Right kidney (tissue), 9 donors: Measurements from ENCODE around the gene FIG4.
A peak's percentile ranks its signal among the peaks of the same experiment; 100 is the strongest.

Experiments used
- DNase-seq: peaks from one replicate; pipeline ENCODE4 v3.0.0-alpha.2; 2016
- long read RNA-seq, 8 donors: transcript quantifications; one replicate each; lab custom pipeline, GENCODE V29; 2026

Gene FIG4
- long read RNA-seq, donor 1, partial matches to known transcripts, result 13 of 15 reads
- long read RNA-seq, donor 1, other reads (novel, unspliced or antisense), result 0 of 15 reads
- long read RNA-seq, donor 2, partial matches to known transcripts, result 0 of 2 reads
- long read RNA-seq, donor 2, other reads (novel, unspliced or antisense), result 0 of 2 reads
- long read RNA-seq, donor 3, partial matches to known transcripts, result 0 of 1 reads
- long read RNA-seq, donor 3, other reads (novel, unspliced or antisense), result 0 of 1 reads
- long read RNA-seq, donor 4, transcript FIG4-201 (23 exons, 3,011 nt), result major isoform, 5 of 15 reads
- long read RNA-seq, donor 4, partial matches to known transcripts, result 10 of 15 reads
- long read RNA-seq, donor 4, other reads (novel, unspliced or antisense), result 0 of 15 reads
- long read RNA-seq, donor 5, partial matches to known transcripts, result 12 of 14 reads
- long read RNA-seq, donor 5, other reads (novel, unspliced or antisense), result 0 of 14 reads
- long read RNA-seq, donor 6, partial matches to known transcripts, result 9 of 13 reads
- long read RNA-seq, donor 6, other reads (novel, unspliced or antisense), result 0 of 13 reads
- long read RNA-seq, donor 7, transcript FIG4-201 (23 exons, 3,011 nt), result major isoform, 5 of 21 reads
- long read RNA-seq, donor 7, partial matches to known transcripts, result 16 of 21 reads
- long read RNA-seq, donor 7, other reads (novel, unspliced or antisense), result 0 of 21 reads
- long read RNA-seq, donor 8, partial matches to known transcripts, result 8 of 12 reads
- long read RNA-seq, donor 8, other reads (novel, unspliced or antisense), result 0 of 12 reads

DNA sequence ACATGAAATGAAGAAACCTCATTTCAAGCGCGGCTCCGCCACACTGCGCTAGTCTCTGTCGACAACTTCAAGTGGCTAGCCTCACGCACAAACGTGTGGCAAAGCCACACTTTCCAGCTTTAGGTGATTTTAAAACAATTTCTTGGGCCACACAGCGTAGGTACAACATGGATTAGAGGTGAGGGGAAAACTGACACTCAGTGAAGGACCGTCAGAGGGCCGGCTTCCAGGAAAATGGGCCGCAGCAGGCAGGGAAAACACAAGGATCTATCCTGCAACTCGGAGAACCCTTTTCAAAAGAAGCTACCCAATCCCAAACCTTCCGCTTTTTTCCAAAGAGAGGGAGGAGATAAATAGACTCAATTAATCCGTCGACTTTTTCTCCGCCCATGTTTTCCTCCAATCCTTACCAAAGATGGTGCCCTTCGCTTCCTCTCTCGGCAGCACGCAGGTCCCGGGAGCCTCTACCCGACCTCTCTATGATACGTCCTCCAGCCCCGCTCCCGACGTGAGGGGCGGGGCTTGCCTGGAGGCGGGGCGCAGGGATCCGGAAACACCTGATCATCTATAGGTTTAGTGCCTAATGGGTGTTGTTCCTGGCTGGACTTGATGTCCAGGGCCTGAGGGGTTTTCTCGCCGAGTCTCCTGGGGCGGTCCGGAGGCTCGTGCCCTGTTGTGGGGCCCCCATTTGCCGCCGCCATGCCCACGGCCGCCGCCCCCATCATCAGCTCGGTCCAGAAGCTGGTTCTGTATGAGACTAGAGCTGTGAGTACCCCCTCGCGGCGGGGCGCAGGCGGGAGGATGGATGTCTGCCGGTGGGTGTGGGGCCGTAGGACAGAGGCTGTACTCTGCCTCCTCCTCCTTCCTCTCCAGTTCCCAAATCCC is at the start of gene FIG4, which contains the start of gene AK9:
Gene FIG4 (plus strand): TSS at position 560 of the 885 bp plus-strand sequence. CDS start 140 bp downstream, at position 700.
Gene AK9 (minus strand): TSS at position 466 of the 885 bp plus-strand sequence. CDS start 15,457 bp downstream, outside the sequence.
- peak; percentile 88 for DNase-seq

DNA sequence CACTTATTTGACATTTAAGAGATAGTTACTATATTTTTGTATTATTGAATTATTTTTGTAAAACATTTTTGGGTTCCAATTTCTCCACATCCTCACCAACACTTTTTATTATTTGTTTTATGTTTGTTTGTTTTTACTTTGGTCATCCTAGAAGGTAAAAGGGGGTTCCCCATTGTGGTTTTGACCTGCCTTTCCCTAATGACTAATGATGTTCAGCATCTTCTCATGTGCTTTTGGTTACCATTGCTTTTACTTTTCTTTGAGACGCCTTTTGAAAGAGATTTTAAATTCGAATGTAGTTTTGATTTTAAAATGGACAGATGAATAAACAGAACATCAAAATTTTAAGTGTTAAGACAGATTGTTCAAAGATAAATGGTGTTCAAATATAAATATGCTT is 47.0 kb upstream of the FIG4 start:
- no peak for DNase-seq

DNA sequence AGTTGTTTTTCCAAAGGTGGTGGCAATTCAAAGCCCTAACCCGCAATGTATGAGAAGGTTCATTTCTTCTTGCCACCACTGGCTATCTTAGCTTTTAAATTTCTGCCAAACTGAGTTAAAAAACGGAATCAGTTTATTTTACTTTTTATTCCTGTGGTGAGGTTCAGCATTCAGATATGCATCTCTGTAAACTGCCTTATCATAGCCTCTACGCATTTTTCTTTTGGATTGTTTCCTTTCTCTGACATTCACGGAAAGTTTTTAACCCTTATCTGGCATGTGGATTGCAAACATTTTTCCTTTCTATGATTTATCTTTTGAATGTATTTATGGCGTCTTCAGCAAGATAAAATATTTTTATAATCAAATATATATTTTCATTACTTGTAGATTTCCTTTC is 37.8 kb upstream of the FIG4 start:
- no peak for DNase-seq

DNA sequence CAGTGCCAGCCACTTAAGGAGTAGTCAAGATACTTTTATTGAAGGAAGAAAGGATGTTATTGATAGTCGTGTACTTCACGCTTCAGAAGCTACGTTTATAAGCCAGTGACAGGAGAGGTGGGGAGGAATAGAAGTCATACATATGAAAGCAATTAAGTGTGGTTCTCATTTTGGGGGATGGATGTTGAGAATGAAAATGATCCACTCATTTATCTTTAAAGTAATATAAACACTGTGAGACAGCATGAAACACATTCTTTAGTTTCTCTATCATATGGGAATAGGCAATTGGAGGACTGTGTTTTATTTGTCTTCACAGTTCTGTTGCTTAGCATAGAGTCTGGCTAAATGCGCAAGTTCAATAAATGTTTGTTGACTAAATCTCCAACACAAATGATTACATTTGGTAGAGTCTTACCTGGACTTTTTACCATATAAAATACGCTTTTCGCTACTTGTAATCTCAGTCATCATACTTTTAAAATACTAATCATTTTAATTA is 35.3 kb upstream of the FIG4 start:
- DNase-seq, result no peak

DNA sequence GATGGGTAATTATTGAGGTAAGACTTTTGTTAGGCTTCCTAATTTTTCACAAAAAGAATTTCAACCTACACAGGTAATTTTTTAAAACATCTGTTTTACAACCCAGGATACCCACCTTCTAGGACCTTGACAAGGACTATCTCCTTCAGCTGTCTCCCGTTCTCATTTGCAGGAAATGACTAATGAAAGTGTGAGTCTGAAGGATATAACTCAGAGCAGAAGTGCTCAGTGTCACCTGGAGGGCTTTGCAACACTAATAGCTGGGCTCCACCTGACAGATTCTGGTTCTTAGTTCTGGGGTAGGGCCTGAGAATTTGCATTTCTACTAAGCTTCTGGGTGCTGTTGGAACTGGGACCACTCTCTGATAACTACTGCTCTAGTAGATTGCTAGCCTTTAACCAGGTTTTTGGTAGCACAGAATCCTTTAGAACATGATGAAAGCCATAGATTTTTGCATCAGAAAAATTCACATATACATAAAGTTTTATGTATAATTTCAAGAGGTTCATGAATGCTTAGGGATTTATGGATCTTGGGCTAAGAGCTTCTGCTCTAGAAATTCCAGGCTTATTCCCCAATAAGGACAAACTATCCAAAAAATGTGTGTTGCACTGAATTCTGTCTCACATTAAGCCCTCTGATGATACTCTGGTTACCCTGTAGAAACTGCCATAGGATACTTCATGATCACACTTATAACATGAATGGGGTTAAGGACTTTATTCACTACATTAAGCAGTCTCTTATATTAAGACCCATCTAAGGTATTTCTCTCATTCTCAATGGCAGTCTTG is 30.4 kb upstream of the FIG4 start:
- no peak for DNase-seq

DNA sequence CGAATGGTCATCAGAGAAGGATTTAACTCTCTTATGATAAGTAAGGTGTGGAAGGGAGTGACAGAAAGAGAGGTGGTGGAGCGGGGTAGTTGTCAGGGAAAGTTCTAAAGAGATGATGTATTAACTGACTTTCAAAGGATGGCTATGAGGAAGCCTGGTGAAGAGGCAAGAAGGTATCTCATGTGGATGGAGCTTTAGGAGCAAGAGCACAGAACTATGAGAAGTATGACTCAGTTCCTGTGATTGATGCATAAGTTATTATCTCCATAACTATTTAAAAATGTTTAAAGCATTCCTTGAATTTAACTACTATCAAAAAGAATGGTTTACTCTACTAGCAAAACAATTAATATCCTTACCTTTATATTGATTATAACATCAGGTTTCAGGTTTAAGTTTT is 28.9 kb upstream of the FIG4 start:
- no peak for DNase-seq

DNA sequence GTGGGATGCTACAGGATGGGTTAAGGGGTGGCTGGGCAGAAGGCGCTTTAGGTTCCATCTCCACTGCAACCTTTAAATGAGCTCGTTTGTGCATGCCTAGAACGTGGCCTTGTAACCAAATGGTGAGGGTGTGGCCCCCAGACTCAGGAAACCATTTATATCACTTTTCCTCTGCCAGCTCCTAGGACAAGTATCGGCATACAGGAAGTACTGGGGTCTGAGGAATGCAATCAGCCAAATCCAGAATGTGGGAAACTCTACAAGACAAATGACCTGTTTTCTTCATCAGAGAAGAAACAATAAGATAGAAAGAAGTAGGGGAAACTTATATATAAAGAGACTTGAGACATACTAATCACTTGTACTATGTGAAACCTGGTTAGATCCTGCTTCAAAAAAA is 21.3 kb upstream of the FIG4 start:
- no peak for DNase-seq

DNA sequence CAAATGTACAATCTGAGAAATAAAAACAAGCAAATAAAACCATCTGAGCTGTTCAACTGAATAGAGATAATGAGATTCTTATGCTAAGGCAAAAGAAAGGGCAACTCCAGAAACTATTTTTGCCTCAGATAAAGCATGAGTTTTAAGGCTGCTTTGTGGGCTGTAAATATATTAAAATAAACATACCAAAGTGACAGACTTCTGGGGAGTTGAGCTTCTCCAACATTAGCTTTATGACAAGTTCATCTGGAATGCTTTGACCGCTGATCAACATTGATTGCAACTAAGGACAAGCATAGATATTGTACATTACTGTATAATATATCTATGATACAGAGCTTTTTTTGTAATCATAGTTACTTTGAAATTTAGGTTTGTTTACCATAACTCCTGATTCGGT is 19.4 kb upstream of the FIG4 start:
- no peak for DNase-seq

DNA sequence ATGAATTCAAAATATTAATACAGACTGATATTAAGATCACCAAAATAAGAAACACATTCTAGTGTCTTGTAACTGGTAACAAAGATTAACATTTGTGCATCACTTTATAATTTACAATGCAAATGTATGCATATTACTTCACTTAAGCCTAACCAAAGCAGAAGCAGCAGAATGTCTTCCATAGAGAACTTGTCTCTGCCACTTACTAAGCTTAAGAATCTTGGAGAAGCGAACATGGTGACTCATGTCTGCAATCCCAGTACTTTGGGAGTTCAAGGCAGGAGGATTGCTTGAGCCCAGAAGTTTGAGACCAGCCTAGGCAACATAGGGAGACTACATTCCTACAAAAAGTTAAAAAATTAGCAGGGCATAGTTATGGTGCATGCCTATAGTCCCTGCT is 18.9 kb upstream of the FIG4 start:
- no peak for DNase-seq

DNA sequence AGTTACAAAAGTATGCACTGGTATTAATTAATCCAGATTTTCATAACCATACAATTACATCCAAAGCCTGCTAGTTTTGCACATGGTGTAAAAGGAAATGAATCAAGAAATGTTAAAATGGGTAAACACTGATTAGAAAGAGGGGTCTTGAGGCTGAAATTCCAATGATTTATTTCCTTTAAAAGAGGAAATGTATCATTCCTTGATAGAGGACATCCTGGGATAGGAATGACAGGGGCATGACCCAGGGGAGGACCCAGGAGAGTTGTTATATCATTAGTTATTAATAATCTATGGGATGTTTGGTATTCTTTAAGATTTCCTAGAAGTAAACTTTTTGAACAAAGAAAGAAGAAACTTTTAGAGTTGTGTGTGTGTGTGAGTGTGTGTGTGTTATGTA is 18.3 kb upstream of the FIG4 start:
- DNase-seq, result no peak

DNA sequence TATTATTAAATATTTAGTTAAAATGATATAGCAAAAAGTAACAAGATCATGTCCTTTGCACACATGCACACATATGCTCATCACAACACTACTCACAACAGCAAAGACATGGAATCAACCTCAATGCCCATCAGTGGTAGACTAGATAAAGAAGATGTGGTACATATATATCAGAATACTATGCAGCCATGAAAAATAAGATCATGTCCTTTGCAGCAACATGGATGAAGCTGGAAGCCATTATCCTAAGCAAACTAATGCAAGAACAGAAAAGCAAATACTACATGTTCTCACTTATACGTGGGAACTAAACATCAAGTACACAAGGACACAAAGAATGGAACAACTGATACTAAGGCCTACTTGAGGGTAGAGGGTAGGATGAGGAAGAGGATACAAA is 14.4 kb upstream of the FIG4 start:
- DNase-seq, result no peak

DNA sequence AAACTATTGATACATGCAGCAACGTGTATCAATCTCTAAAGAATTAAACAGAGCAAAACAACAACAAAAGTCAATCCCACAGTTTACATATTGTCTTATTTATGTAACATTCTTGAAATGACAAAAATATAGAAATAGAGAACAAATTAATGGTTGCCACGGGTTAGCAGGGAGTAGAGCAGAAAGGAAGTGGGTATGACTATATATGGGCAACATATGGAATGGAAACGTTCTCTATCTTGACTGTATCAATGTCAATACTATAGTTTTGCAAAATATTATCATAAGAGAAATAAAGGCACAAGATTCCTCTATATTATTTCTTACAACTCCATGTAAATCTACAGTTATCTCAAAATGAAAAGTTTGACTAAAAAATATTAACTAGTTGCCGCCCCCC is 12.9 kb upstream of the FIG4 start:
- DNase-seq, result no peak

DNA sequence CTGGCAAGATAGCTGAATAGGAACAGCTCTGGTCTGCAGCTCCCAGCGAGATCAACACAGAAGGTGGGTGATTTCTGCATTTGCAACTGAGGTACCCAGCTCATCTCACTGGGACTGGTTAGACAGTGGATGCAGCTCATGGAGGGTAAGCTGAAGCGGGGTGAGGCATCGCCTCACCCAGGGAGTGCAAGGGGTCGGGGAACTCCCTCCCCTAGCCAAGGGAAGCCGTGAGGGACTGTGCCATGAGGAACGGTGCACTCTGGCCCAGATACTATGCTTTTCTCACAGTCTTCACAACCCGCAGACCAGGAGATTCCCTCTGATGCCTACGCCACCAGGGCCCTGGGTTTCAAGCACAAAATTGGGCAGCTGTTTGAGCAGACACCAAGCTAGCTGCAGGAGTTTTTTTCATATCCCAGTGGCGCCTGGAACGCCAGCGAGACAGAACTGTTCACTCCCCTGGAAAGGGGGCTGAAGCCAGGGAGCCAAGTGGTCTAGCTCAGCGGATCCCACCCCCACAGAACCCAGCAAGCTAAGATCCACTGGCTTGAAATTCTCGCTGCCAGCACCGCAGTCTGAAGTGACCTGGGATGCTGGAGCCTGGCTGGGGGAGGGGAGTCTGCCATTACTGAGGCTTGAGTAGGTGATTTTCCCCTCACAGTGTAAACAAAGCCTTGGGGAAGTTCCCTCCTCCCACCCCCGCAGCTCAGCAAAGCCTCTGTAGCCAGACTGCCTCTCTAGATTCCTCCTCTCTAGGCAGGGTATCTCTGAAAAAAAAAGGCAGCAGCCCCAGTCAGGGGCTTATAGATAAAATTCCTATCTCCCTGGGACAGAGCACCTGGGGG is 12.2 kb upstream of the FIG4 start:
- peak; percentile 16 for DNase-seq

DNA sequence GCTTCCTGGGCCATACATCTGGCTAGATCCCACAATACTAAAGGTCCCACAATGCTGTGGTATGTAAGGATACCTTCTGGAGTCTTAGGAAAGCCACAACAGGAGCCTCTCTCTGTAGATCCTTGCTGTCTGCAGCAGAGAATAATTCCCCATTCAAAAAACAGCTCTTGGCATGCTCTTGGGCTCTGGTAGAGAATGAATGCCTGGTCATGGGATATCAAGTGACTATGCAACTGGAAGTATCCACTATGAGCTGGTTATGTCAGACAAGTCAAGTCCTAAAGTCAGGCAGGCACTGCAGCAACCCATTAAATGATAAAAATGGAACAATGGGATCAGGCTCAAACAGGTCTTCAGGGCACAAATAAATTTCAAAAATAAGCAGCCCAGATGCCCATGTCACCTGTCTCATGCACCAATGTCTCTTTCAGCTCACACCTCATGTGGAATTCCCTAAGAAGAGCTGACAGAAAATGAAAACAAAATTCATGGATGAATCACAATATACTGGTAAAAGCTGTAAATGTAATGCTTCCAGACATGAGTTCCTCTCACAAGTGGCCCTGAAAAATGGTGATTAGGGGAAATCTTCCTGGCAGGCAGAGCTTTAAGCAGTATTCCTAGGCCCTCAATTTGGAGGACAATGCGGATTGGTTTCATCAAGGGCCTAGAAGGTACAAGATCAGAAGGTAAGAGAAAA is 4.4 kb upstream of the FIG4 start:
- DNase-seq, result no peak

DNA sequence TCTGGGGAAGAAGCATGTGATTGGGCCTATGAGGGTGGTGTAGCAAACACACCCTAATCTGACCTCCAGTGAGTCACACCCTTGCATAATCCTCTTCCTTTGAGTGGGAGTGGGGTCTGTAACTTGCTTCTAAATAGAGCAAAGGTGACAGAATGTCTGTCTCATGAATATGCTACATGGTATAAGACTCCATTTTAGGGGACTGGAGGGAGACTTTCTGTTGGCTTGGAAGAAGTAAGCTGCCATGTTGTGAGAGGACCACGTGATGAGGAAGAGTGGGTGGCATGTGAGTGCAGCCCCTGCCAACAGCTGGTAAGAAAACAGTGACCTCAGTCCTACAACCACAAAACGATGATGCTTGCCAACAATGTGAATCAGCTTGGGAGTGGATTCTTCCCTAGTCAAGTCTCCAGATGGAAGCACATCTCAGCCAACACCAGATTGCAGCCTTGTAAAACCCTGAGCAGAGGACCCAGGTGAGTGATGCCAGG is 3.8 kb upstream of the FIG4 start:
- DNase-seq, result no peak

DNA sequence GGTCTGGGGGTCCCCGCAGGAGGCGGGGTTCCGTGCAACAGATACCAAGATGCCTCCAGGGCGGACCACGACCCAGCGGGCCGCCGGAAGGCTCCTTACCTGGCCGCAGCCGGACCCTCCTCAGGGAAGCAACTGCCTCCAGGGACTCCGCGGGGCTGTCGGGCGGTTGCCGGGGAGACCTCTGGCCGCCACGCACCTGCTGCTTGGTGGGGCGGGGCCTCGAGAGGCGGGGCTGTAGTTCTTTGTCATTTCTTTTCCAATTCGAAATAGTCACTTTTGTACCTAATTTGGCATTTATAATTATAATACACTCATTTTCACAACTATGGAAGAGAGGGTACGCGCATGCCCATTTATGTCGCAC is 741 bp upstream of the FIG4 start:
- peak; percentile 76 for DNase-seq

DNA sequence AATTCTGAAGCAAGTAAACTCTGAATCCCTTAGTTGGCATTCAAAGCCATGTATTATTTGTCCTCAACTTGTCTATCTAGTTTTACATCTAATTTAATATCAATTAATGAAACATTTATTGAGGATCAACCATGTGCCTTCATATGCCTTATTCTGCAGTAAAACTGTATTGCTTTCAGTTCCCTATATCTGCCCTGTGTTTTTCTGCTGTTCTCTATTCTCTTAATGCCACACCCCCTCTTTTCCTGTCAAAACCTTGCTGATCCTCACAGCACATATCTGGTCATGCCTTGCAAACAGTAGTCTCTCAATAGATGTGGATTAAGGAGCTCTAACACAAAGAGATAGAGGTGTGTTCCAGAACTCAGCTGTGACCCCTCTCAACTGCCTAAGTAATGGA is 2.0 kb downstream of the FIG4 start:
- no peak for DNase-seq

DNA sequence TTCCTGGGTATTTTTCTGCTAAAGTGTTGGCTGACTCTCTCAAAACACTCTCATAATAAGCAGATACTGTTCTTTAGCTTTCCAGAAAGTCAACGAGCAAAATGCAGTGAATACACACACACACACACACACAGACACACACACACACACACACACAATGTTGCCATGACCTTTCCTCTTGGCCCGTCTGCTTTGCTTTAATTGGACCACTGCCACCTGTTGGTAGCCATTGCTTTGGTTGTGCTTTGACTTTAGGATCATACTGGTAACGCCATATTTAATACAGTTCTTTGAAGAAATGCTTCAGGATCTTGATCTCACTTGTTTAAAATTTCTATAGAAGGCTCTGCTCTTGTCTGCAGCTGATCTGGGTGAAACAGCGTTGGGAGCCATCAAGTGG is 4.4 kb downstream of the FIG4 start:
- no peak for DNase-seq

DNA sequence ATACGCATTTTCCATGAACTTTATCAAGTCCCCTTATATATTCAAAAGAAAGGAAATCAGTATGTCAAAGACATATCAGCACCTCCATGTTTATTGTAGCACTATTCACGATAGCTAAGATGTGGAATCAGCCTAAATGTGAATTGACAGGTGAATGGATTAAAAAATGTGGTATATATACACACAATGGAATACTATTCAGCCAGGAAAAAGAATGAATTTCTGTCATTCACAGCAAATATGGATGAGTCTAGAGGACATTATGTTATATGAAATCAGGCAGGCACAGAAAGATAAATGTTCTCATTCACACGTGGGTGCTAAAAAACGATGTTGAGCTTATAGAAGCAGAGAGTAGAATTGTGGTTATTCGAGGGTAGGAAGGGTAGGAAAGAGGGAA is 5.3 kb downstream of the FIG4 start:
- DNase-seq, result no peak

DNA sequence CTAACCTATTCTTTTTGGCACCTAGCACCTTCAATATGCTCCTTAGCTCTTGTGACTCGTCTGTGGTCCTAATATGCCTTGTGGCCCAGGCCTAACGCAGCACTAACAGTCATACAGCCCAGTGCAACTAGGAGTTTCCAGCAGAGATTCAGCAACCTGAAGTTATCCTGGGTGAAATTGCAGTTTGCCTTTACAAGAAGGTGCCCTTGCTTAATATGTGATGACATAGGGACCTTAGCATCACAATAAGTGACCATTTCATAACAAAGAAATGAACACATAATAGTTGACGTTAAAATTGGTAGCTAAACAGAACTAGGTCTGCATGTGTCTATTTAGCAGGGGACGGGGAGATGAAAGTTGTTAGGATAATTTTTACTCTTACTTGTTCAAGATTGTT is 10.1 kb downstream of the FIG4 start:
- no peak for DNase-seq
